Left lung (tissue), 10 donors: Measurements from ENCODE around the gene IL22. TPM values are rescaled to one million over a fixed set of nuclear protein-coding genes. Genes with fewer than 3 reads are reported as not detected.

Experiments
- ATAC-seq: fragments of 200-7000 bp; cut with Tn5 transposase; one replicate; pipeline ENCODE4 v1.9.1; 2020; ENCODE audit warnings: moderate library complexity
- DNase-seq, 4 donors: peaks; one replicate each; pipeline ENCODE4 v3.0.0-alpha.2; 2013 to 2020
- H3K27ac ChIP-seq, 2 donors: fragments of 200-600 bp; sonication (generic) in 1 of 2; one replicate each; pipeline versions ENCODE4 v1.5.0 to v1.8.0; 2020 to 2021
- H3K27me3 ChIP-seq, 2 donors: fragments of 200-600 bp; sonication (generic) in 1 of 2; one replicate each; pipeline versions ENCODE4 v1.5.0 to v1.8.0; 2020 to 2021
- H3K36me3 ChIP-seq, 2 donors: fragments of 200-600 bp; sonication (generic) in 1 of 2; one replicate each; pipeline versions ENCODE4 v1.5.0 to v1.8.0; 2020 to 2021
- H3K4me1 ChIP-seq, 2 donors: fragments of 200-600 bp; one replicate each; pipeline ENCODE4 v1.8.0; 2021
- H3K4me3 ChIP-seq, 2 donors: fragments of 200-600 bp; sonication (generic) in 1 of 2; one replicate each; pipeline versions ENCODE4 v1.5.0 to v1.8.0; 2020 to 2021; ENCODE audit warnings: mild to moderate bottlenecking in 1 of 2
- H3K9me3 ChIP-seq, 2 donors: fragments of 200-600 bp; sonication (generic) in 1 of 2; one replicate each; pipeline versions ENCODE4 v1.5.0 to v1.8.0; 2020 to 2021
- CTCF ChIP-seq, 2 donors: fragments of 200-600 bp; sonication (generic) in 1 of 2; IDR thresholded peaks; one replicate each; pipeline versions ENCODE4 v1.5.0 to v1.8.0; 2021; ENCODE audit warnings: antibody characterized with exemption in 2 of 2
- intact Hi-C, 2 donors: fragments of 100-400 bp; cut with DNase I; formaldehyde crosslinking; loops; one replicate each; pipeline versions ENCODE4 v1.11.2 to v1.14.2; 2022
- polyA plus RNA-seq, 6 donors: library from polyadenylated mRNA; unstranded; fragments of 120-200 nt; gene quantifications; one replicate each; pipeline ENCODE4 v1.2.1, GENCODE V29; 2013; ENCODE audit not compliant: insufficient read length in 6 of 6
- total RNA-seq, 2 donors: library from RNA; stranded (reverse); fragmentation: NEBNext Ultra II Directional; extraction: Animal tissue kit (Norgen Biotek cat#: 25700); gene quantifications; one replicate each; pipeline ENCODE4 v1.2.1, GENCODE V29; 2021
- donor health status: DM: no; HTN: yes; CAD: no.
- donor health status: DM: no; HTN: no; CAD: no.

IL22 gene
- total and polyA plus RNA-seq, 8 donors = not detected

GRCh38 chr12:68259318-68259940, 6.0 kb upstream of the IL22 start:
- ATAC-seq = no peak
- intact Hi-C loops = no loop called here

GRCh38 chr12:68252077-68252476, 1.3 kb downstream of the IL22 start:
- no peaks in the 10 kb centered on the region for H3K27me3 ChIP-seq
- no peaks in the 10 kb centered on the region for H3K36me3 ChIP-seq
- H3K4me1 ChIP-seq = no peaks in the 10 kb centered on the region
- H3K4me3 ChIP-seq = no peak overlapping the region
- no peak overlapping the region for H3K27ac ChIP-seq
- DNase-seq (no peak), ATAC-seq (no peak)
- intact Hi-C loops = no loop called here
- no peak for TF ChIP-seq CTCF (IDR thresholded peaks at IDR 0.05)
- H3K9me3 ChIP-seq = no peaks in the 10 kb centered on the region

More at GRCh38 chr12:68259318-68259940, 6.0 kb upstream of the IL22 start:
- Histone ChIP-seq H3K4me1 (no peaks in the 10 kb centered on the region), H3K9me3 (no peaks in the 10 kb centered on the region), H3K27ac (no peak overlapping the region), H3K4me3 (no peak overlapping the region), H3K27me3 (no peaks in the 10 kb centered on the region), H3K36me3 (no peaks in the 10 kb centered on the region)
- no peak for DNase-seq
- no peak for TF ChIP-seq CTCF (IDR thresholded peaks at IDR 0.05)

GRCh38 chr12:68250454-68250853, 3.0 kb downstream of the IL22 start:
- no peak for TF ChIP-seq CTCF (IDR thresholded peaks at IDR 0.05)
- intact Hi-C loops = no loop called here
- no peaks in the 10 kb centered on the region for H3K27me3 ChIP-seq

GRCh38 chr12:68247785-68248184, 5.6 kb downstream of the IL22 start:
- TF ChIP-seq CTCF (IDR thresholded peaks at IDR 0.05) = no peak
- no peak overlapping the region for H3K4me3 ChIP-seq
- DNase-seq (no peak), ATAC-seq (no peak)
- no peak overlapping the region for H3K27ac ChIP-seq
- intact Hi-C loops = no loop called here
- no peaks in the 10 kb centered on the region for H3K36me3 ChIP-seq
- H3K27me3 ChIP-seq = no peaks in the 10 kb centered on the region
- no peaks in the 10 kb centered on the region for H3K9me3 ChIP-seq
- no peaks in the 10 kb centered on the region for H3K4me1 ChIP-seq

More at GRCh38 chr12:68250454-68250853, 3.0 kb downstream of the IL22 start:
- no peak overlapping the region for H3K4me3 ChIP-seq
- H3K9me3 ChIP-seq = no peaks in the 10 kb centered on the region
- no peak overlapping the region for H3K27ac ChIP-seq
- H3K4me1 ChIP-seq = no peaks in the 10 kb centered on the region
- no peak for ATAC-seq
- DNase-seq = no peak
- no peaks in the 10 kb centered on the region for H3K36me3 ChIP-seq

- Histone ChIP-seq H3K4me3 (no peak overlapping the region), H3K27me3 (no peaks in the 10 kb centered on the region), H3K27ac (no peak overlapping the region), H3K9me3 (no peaks in the 10 kb centered on the region), H3K36me3 (no peaks in the 10 kb centered on the region), H3K4me1 (peaks cover 0 to under 1% of the 10 kb centered on the region in 2 donors)
- no peak for DNase-seq
- no peak for TF ChIP-seq CTCF (IDR thresholded peaks at IDR 0.05)
- intact Hi-C loops = no loop called here
- no peak for ATAC-seq
Measured at GRCh38 chr12:68246350-68246749, 7.1 kb downstream of the IL22 start.
